ENCODE data around the gene DSC1.

DNA sequence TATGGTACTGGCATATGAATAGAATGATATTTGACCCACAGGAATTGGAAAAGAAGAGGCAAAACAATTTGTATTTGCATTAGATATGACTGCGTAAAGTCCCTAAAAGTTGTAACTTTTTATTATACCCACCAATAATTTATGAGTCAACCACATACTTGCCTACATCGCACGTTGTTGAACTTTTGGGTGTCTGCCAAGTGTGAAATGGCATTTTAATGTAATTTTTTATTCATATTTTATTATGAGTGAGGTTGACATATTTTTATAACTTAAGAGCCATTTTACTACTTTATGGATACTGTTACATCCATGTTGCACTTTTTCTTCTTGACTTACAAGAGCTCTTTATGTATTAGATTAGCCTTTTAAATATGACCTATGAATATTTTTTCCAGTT, 65.0 kb downstream of the DSC1 start:
- TF ChIP-seq YY1 (IDR thresholded peaks at IDR 0.05; ENCODE audit: low read depth, low read length), result no peak
- no peak for TF ChIP-seq EZH2 (IDR thresholded peaks at IDR 0.05; ENCODE audit: low read depth, low read length, severe bottlenecking)
- TF ChIP-seq EGR1 (IDR thresholded peaks at IDR 0.05; ENCODE audit: borderline replicate concordance, low read depth, low read length), result no peak
- no peak for TF ChIP-seq BCL11A (IDR thresholded peaks at IDR 0.05; ENCODE audit: low read depth in 2 of 2, low read length in 2 of 2)
- TF ChIP-seq GABPA (IDR thresholded peaks at IDR 0.05; ENCODE audit: borderline replicate concordance, insufficient read depth, low read length), result no peak
- TF ChIP-seq, protein P1, sequence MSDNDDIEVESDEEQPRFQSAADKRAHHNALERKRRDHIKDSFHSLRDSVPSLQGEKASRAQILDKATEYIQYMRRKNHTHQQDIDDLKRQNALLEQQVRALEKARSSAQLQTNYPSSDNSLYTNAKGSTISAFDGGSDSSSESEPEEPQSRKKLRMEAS (IDR thresholded peaks at IDR 0.05), result no peak
